Hepatocyte (in vitro differentiated cells): ENCODE data around the gene CENPU.

Experiments
- EZH2 ChIP-seq: fragments of 200-600 bp; sonication (generic); IDR thresholded peaks from 2 replicates; pipeline ENCODE4 v1.6.1; 2016; ENCODE audit warnings: antibody characterized with exemption, mild to moderate bottlenecking, borderline replicate concordance
- TF ChIP-seq, protein P1 (sequence below): fragments of 200-600 bp; sonication (generic); IDR thresholded peaks from 2 replicates; pipeline ENCODE4 v1.5.1; 2016; ENCODE audit warnings: antibody characterized with exemption, mild to moderate bottlenecking; ENCODE audit not compliant: poor library complexity

DNA sequence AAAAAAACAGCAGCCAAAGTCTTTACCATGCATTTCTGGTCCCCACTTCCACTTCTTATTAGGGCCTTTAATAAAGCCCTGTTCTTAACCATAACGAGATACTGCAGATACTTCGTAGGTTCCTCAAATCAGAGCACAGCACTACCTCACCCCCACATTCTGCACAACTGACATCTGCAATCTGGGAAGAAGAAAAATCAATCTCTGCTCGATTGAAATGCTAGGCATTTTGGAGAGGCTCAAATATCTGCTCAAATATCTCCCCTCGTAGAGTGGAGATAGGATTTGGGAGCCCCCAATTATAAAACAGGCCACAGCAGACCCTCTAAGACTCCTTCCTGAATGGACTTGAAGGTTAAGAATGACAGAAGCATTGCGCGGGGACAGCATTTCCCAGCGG, 40.3 kb upstream of the CENPU start:
- TF ChIP-seq, protein P1, sequence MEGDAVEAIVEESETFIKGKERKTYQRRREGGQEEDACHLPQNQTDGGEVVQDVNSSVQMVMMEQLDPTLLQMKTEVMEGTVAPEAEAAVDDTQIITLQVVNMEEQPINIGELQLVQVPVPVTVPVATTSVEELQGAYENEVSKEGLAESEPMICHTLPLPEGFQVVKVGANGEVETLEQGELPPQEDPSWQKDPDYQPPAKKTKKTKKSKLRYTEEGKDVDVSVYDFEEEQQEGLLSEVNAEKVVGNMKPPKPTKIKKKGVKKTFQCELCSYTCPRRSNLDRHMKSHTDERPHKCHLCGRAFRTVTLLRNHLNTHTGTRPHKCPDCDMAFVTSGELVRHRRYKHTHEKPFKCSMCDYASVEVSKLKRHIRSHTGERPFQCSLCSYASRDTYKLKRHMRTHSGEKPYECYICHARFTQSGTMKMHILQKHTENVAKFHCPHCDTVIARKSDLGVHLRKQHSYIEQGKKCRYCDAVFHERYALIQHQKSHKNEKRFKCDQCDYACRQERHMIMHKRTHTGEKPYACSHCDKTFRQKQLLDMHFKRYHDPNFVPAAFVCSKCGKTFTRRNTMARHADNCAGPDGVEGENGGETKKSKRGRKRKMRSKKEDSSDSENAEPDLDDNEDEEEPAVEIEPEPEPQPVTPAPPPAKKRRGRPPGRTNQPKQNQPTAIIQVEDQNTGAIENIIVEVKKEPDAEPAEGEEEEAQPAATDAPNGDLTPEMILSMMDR, result no peak
- TF ChIP-seq EZH2, result no peak
